B cell (primary cell): Measurements from ENCODE around the gene CFAP251.
"Not testable (repeated sequence)": the region's sequence is repeated elsewhere in the genome, so short reads cannot be mapped to it uniquely, and the experiment has no call there.

Experiments
- EZH2 ChIP-seq: IDR thresholded peaks from 2 replicates; pipeline ENCODE4 v1.6.1; 2012; ENCODE audit warnings: borderline replicate concordance, low read depth, mild to moderate bottlenecking, moderate library complexity, low read length; ENCODE audit not compliant: insufficient read depth, poor library complexity, severe bottlenecking
- TF ChIP-seq, protein P1 (sequence below): fragments of 200-600 bp; IDR thresholded peaks from one replicate; pipeline ENCODE4 v1.8.0; 2022; ENCODE audit warnings: antibody characterized with exemption, mild to moderate bottlenecking

DNA sequence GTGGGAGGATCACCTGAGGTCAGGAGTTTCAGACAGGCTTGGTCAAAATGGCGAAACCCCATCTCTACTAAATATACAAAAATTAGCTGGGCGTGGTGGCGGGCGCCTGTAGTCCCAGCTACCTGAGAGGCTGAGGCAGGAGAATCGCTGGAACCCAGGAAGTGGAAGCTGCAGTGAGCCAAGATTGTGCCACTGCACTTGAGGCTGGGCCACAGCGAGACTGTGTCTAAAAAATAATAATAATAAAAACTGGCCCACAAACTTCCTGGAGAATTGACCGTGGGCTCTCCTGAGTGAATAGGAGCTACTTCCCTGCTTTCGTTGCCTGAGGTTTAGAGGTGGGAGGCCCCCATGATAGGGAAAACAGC lies 42.3 kb upstream of the CFAP251 start:
- TF ChIP-seq, protein P1, sequence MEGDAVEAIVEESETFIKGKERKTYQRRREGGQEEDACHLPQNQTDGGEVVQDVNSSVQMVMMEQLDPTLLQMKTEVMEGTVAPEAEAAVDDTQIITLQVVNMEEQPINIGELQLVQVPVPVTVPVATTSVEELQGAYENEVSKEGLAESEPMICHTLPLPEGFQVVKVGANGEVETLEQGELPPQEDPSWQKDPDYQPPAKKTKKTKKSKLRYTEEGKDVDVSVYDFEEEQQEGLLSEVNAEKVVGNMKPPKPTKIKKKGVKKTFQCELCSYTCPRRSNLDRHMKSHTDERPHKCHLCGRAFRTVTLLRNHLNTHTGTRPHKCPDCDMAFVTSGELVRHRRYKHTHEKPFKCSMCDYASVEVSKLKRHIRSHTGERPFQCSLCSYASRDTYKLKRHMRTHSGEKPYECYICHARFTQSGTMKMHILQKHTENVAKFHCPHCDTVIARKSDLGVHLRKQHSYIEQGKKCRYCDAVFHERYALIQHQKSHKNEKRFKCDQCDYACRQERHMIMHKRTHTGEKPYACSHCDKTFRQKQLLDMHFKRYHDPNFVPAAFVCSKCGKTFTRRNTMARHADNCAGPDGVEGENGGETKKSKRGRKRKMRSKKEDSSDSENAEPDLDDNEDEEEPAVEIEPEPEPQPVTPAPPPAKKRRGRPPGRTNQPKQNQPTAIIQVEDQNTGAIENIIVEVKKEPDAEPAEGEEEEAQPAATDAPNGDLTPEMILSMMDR: not testable (repeated sequence)
- TF ChIP-seq EZH2: not testable (repeated sequence)
